ENCODE results near the gene CDH10.

Gene CDH10

DNA sequence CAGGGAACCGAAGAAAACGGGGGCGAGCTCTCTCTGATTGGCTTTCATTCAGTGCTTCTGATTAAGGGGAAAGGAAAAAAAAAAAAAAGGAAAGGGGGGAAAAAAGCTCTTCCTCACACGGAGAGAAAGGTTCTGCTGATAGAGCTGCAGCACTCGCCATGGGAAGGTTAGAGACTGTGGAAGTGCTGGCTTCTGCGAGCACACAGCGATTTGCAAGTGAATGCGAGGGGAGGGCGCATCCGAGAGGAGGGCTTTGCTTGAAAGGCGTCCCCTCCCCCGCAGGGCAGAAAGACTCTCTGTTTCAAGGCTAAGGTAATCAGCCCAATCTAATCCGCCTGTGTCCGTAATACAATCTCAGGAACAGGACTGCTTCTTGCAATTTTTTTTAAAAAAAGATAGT lies at the start of gene CDH10:
Gene CDH10 (minus strand): TSS at position 218 of the 400 bp plus-strand sequence. CDS start 51,488 bp downstream, outside the sequence.
- no peak for DNase-seq (ENCODE audit: low read depth)

DNA sequence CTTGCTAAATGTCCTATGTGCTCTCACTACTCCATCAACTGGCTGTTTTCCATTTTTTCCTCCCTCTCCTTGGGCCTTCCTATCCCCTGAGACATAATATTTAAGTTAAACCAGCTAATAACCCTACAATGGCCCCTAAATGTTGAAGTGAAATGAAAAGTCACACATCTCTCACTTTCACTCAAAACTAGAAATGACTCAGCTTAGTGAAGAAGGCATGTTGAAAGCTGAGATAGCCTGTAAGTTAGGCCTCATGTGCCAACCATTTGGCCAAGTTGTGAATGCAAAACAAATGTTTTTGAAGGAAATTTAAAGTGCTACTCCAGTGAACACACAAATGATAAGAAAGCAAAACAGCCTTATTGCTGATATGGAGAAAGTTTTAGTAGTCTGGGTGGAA lies 48.8 kb upstream of the CDH10 start:
- no peak for DNase-seq (ENCODE audit: low read depth)

DNA sequence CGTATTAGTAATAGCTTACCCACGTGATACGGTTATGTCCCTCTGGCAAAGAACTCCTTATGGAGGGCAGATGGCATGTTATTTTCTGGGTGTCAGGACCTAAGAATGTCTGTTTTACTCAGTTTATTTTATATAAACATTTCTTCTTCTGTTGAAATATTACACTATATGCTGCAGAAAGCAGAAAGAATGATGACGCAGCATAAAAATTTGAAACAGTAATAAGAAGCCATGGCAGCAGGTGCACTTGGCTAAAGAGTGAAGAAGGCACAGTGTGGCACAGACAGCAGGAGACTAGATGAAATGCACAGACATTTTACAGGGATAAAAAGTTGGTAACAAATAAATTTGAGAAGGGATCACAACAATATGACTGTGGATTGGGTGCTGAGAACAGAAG lies 46.3 kb upstream of the CDH10 start:
- DNase-seq (ENCODE audit: low read depth) = no peak

DNA sequence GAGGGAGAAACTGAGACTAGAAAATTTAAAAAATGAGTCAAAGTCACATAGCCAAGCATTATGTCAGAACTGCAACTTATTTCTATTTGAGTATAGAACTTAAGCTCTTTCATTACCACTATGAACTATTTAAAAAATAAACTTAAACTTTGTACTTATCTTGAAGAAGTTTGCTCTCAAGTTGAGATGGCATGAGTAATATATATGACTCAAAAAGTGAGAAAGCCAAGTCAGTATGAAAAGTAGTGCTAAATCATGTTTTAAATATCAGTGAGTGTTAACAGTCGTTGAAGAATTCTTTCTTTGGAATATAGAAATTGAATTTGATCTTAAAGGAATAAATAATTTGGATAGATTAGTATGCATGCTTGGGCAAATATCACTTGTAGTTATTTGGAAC lies 36.3 kb upstream of the CDH10 start:
- no peak for DNase-seq (ENCODE audit: low read depth)

DNA sequence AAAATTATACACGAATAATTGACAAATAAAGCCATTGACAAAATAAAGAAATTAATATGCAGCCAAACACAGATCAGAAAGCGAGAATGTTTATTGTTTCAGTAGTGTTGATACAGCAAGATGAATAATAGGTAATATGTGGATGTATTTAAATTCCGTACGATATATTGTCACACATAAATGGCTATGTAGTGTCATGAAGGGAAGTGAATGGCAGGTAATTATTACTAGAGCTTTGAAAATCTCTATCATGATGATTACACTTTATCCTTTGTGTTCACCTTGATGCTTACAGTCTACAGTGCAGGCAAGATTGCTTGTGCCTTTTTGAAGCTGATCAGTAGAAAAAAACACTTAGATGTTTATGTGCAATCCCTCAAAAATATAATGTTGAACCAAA lies 23.3 kb upstream of the CDH10 start:
- DNase-seq (ENCODE audit: low read depth) = no peak

DNA sequence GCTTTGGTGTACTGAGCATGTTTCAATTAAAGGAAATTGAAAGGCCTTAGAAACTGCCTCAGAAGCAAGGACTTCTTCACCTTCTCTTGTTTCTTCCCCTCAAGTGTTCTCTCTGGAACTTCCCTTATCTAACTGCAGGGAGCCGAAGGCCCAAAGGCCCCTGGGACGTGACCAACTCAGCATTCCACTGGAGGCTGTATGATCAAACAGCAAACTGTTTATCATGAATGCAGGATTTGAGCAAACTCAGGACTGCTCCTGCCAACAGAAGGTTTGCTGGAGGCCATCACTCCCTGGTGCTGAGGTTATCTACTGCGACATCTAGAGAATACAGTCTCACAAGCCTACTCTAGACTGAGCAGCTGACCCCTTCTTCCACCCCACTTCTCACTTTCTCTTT lies 4.8 kb upstream of the CDH10 start:
- no peak for DNase-seq (ENCODE audit: low read depth)

DNA sequence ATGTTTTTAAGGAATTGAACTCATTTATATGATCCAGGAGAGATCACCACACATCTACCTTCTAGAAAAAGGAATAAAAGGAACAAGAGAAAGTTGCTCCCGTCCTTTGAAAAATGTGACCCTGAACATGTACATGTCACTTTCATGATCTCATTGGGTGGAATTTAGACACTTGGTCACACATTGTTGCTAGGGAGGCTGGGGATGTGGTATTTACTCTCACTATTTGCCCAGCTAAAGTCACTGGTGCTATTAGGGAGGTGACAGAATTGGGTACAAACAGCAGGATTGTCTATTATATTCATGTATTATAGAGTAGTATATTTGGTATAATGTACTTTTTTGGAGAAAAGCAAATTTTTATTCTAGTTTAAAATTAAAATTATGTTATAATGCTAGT lies 2.1 kb upstream of the CDH10 start:
- no peak for DNase-seq (ENCODE audit: low read depth)

DNA sequence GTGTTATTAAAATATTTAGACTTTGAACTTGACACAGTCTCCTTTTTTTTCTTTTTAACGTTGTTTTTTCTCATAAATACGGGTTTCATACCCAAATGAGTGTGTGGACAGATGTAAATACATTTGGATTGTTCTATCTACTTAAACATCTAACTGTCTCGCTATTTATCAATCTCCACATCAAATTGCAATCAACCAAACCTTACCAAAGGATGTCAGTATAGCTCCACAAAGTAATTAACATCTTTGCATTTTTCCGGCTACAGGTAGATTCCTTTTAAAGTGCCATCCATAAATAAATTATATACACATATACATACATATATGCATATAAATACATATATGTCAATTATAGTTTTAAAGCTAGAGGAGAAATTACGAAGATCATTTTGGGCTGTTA lies 705 bp upstream of the CDH10 start:
- no peak for DNase-seq (ENCODE audit: low read depth)

DNA sequence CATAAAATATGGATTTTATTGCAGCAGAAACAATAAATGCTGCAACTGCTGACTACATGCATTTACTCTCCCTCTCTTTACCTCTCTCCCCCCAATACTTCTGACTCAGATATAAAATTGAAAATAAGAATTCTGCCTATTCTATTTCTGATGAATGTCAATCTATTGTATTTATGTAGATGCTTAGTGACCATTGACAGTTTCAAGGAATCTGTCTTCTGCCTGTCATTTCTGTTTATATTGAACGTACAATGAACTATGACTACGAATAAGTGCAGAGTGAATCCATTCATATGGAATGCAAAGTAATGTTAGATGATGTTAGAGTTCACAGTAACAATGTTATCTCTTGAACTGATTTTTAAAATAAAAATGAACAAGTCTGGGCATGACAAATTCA lies 898 bp downstream of the CDH10 start:
- no peak for DNase-seq (ENCODE audit: low read depth)

DNA sequence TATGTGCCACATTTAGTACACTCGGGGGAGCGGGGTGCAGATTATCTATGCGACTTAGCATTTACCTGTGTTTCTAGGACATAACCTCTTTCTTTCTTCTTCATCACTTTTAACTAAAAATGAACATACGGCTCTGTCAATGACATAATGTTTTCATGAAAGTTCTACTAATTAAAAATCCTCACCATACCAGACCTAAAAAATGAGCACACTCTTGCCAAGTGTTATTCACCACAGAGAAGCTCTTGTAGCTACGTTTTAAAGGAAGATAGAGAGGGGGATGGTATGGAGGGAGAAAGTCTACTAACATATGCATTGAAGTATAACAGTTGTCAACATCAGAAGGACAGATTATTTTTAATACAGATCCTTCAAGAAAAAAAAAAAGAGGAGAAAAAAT lies 1.6 kb downstream of the CDH10 start:
- DNase-seq (ENCODE audit: low read depth) = no peak

DNA sequence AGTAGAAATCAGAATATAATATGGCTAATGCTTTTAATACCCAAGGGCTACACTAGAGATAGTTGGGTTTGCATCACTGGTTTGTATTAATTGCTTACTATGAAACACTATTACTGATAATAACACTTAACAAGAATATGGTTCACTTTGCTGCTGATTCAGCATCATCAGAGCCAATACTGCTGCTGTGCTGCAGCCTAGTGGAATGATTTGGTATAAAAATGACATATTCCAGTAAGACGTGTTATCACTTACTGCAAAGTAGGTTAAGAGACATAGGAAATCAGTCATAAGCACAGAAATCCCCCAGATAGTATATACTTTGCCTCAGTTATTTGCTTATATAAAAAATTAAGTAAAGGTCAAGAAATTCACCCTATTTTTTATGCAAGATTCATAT lies 2.8 kb downstream of the CDH10 start:
- DNase-seq (ENCODE audit: low read depth) = no peak

DNA sequence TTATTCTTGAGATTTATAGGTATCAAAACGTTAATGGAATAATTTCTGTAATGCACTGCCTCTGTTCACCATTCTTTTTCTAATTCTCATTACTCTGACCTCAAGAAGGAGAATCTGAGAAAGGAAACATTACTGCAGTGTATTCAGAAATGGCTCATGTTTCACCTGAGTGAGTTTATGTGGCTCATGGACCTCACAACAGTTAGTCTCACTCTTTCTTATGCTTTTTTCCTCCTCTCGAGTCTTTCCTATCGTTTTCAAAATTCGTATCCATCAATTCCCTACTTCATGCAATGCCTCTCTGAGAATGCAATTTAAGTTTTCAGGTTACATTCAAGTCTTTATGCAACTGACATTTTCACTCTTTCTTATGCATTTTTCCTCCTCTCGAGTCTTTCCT lies 9.6 kb downstream of the CDH10 start:
- no peak for DNase-seq (ENCODE audit: low read depth)

DNA sequence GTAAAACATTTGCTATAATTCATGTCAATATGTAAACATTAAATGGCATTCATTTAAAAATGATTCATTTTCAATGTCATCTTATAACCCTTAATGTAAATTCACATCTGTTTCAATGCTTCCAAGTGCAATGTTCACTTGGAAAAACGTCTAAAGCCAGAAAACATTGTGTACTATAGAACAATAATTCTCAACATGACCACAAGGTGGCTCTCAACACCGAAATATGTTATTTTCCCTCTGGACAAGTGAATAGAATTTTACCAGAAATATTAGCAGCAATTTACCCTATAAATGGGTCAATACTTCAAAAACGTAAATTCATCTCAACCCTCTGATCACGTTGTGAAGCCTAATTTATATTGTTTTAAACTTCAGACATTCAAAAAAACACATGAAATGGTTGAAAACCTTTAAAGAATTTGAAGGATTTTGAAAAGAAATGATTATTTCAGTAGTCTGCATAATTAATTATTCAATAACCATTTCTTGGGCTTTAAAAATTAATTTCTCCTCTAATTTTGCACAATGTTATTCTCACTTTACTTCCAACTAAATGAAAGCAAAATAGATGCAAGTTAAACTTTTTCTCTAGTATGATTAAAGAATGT lies 11.0 kb downstream of the CDH10 start:
- no peak for DNase-seq (ENCODE audit: low read depth)

DNA sequence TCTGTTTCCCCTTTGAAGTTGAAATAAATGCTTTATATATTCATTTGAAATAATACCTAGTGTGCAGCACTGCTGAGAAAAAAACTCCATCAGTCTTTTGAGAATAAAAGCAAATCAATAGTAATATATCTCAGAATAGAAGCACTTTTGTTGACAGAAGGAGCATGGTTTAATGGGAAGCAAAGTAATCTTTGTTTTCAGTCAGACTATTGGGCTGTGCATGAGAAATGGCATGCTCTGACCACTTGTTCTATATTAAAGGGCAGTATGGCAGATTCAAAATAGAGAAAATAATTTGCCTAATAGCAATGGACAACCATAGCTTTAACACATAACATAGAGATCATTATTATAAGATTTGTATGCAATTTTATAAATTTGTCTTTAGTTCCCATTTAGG lies 12.4 kb downstream of the CDH10 start:
- no peak for DNase-seq (ENCODE audit: low read depth)

DNA sequence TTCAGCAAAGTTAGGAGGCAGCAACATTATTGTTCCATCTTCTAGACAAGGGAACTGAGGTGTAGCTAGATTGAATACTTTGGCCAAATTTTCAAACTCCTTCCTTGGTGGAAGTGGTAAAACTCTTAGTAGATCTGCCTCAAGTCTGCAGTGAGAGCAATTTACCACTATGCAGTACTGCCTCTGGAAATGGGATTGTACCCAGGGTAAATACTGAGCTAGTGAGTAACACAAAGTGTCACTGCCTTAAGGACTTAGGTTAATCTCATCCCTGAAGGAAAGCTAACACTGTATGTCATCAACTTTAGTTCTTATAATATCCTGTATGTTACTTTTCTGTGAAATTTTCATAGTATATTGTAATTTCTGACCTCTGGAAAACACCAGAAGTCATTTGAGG lies 13.9 kb downstream of the CDH10 start:
- no peak for DNase-seq (ENCODE audit: low read depth)

DNA sequence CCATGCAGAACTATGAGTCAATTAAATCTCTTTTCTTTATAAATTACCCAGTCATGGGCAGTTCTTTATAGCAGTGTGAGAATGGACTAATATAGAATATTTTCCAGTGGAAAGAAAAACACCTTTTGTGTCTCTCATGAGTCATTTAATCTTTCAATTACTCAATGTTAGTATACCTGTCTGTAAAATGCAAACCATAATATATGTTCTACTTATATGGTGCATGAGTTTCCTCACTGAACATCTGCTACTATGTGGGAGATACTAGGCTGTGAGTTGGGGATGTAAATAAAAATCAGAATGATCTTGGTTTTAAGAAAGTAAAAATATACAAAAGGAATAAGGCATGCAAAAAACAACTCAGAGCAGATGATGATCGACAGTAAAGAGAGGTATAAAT lies 15.0 kb downstream of the CDH10 start:
- no peak for DNase-seq (ENCODE audit: low read depth)

DNA sequence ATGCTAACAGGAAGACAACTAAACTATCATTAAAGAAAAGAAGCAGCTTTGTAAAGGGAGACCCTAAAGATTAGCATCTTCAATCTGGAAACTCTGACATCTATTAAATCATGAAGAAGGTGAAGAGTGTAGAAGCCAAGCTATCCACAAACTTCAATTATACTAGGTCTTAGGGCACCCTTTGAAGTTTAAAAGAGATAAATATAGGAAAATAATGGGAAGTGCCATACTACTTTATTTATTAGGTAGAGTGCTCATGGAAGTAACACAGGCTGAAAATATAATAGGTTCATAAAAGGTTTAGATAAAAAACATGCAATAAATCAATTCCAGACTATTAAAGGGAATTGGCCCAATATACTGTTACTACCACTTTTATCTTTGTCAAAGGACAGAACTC lies 19.9 kb downstream of the CDH10 start:
- no peak for DNase-seq (ENCODE audit: low read depth)

DNA sequence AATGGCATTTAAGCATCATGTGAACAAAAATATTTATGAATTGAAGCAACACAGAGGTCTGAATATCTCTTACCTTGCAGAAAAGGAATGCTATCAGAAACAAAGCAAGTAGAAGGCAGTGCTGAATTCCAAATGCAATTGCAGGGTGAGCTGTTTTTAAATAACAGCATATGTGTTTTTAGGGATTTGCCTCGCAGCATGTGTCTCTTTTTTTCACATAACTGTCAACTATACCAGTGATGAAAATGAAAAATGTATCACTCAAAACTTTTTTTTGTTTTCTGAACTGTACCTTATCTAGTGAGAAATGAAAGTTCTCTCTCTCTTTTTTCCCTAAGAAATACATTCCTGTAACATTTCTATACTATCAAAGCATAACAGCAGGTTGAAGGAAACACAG lies 21.2 kb downstream of the CDH10 start:
- DNase-seq (ENCODE audit: low read depth) = no peak

DNA sequence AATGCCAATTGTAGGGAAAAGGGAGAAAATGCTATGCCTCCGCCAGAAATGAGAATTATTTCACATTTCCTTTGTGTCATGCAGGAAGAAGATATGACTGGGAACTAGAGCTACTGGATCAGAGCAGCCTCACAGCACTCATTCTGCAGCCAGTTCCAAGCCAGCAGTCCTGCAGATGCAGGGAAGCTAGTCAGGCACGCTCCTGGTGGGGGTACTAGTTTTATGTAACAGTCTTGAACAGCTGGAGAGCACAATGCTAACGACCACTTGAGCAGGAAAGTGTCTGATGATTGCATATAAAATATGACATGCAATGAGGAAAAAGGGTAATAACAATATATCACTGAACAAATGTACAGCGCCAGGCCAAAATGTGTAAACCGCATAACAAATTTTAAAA lies 21.7 kb downstream of the CDH10 start:
- DNase-seq (ENCODE audit: low read depth) = no peak

DNA sequence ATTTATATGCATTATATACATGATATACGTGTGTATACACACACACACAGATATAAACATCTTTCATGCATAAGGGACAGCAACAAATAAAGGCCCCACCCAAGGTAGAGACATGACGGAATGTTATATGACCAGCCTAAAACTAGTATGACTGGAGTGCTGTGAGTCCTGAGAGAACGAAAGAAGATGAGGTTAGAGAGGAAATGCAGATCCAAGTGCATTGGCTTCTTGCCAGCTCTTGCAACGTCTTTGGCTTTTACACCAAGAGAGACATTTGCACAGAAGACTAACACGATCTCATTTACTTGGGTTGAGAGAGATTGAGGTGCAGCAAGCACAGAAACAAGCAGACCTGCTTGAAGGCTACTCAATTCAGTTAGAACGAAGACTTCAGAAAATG lies 23.0 kb downstream of the CDH10 start:
- DNase-seq (ENCODE audit: low read depth) = no peak

DNA sequence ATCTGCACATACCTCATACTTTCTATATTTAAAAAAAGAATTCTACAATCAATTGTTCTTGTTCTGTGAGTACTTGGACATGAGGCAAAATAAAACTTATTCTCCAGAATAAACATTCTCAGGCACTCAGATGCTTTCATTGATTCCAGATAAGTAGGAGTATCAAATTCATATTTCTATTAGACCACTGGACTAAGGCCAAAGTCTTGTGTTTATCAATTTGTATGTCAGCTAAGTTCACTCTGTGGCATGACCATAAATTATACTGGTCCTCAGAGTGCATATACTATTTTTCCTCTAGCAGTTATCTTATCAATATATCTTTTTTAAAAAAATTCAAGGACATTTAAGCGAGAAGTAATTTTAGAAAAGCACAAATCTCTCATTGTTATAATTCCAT lies 28.2 kb downstream of the CDH10 start:
- no peak for DNase-seq (ENCODE audit: low read depth)

DNA sequence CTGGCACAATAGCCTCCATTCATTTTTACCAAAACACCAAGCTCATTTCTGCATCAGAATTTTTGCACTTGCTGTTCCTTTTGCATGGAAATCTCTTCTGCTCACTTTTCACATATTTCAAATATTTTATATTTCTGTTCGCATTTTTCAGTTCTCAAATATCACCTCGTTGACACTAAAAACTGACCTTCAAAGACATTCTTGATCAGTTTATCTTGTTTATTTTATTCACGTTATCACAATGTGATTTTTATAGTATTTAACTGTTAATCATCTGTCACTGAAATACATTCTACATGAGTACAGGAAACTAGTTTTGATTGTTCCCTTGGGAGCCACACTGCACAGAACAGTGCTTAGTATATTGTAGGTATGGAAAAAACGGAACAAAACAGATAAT lies 29.6 kb downstream of the CDH10 start:
- no peak for DNase-seq (ENCODE audit: low read depth)

DNA sequence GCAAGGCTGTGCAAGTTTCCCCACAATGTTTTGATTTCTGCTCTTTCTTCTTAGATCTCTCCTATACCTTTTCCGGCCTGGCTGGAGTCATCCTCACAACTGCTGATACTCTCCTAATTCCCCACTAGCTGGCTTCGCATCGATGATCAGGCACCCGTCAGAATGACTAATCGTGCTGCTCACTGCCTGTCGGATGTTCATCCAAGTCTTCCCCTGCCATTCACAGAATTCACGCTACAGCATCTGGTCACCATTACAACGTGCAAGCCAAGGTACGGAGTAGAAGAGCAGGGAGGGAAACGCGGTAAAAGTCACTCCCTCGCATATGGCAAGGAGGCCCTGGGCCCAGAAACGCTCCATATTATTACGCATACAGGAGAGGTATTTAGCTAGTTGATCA lies 35.1 kb downstream of the CDH10 start:
- no peak for DNase-seq (ENCODE audit: low read depth)

DNA sequence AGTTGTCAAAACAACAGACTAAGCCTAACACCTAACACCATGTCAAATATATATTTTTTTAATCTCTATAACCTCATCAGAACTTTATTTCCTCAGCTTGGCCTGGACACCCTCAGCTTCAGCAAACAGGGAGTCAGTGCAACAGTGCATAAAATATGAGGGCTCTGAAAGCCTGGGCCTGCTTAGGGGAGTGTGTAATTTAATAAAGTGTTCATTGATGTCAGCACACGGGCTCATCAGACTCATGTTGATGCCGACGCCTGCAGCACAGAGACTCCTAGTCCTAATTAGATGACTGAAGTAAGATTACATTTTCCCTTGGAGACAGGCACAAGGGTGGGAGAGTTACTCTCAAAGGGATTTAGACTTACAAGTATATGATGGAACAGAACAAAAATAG lies 37.8 kb downstream of the CDH10 start:
- DNase-seq (ENCODE audit: low read depth) = no peak

DNA sequence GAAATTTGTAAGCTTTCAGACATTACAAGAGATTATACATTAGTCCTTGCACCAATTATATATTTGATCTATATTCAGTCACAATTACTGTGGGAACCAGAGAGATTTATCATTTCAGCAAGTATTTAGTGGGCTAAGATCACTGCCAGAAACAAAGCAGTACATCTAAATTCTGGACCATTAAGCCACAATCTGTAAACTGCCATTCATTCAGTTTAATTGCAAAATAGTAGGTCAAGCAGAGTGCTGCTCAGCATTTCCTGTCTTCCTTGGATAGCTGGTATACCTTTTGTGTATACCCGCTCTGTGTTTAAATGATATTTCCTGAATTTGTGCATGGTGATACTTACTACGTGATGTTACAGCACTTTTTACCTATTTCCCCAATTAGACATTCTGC lies 42.6 kb downstream of the CDH10 start:
- DNase-seq (ENCODE audit: low read depth) = no peak
